ENCODE results near the gene ATXN1.

ATXN1 gene

GRCh38 chr6:16761471-16762267 is 409 bp upstream of the ATXN1 start:
- peak; percentile 71 to 82 (median 74) for DNase-seq

- DNase-seq, result peak; percentile 60 to 69 (median 68)
Observed at GRCh38 chr6:16759646-16760515, 1.4 kb downstream of the ATXN1 start.

GRCh38 chr6:16759181-16759645 is 2.0 kb downstream of the ATXN1 start:
- peak in 1 of 3 experiments; percentile 46 for DNase-seq

GRCh38 chr6:16758163-16758975 is 2.9 kb downstream of the ATXN1 start:
- peak; percentile 62 to 82 (median 79) for DNase-seq

- DNase-seq, result no peak
Observed at GRCh38 chr6:16757332-16757731, 3.9 kb downstream of the ATXN1 start.

GRCh38 chr6:16756660-16757255 is 4.5 kb downstream of the ATXN1 start:
- no peak for DNase-seq

- DNase-seq, result no peak
Observed at GRCh38 chr6:16755544-16755943, 5.7 kb downstream of the ATXN1 start.

GRCh38 chr6:16754876-16755275 is 6.4 kb downstream of the ATXN1 start:
- no peak for DNase-seq

- no peak for DNase-seq
Observed at GRCh38 chr6:16754274-16754673, 7.0 kb downstream of the ATXN1 start.

- DNase-seq, result no peak
Observed at GRCh38 chr6:16753341-16753740, 7.9 kb downstream of the ATXN1 start.

GRCh38 chr6:16752206-16752866 is 8.9 kb downstream of the ATXN1 start:
- no peak for DNase-seq

GRCh38 chr6:16751251-16751946 is 9.9 kb downstream of the ATXN1 start:
- no peak for DNase-seq

- DNase-seq, result no peak
Observed at GRCh38 chr6:16750566-16750965, 10.7 kb downstream of the ATXN1 start.

- DNase-seq, result no peak
Observed at GRCh38 chr6:16749516-16750485, 11.5 kb downstream of the ATXN1 start.

GRCh38 chr6:16748025-16748319 is 13.3 kb downstream of the ATXN1 start:
- no peak for DNase-seq

GRCh38 chr6:16747232-16748024 is 13.8 kb downstream of the ATXN1 start:
- DNase-seq, result no peak

- DNase-seq, result no peak
Observed at GRCh38 chr6:16746812-16747211, 14.4 kb downstream of the ATXN1 start.

GRCh38 chr6:16746401-16746800 is 14.9 kb downstream of the ATXN1 start:
- DNase-seq, result no peak

- DNase-seq, result no peak
Observed at GRCh38 chr6:16743664-16744210, 17.5 kb downstream of the ATXN1 start.
